HG03565 (cell line): Measurements from ENCODE around the gene SEZ6.

Experiments used
- ATAC-seq: cut with Tn5 transposase; IDR thresholded peaks from one replicate; pipeline ENCODE4 v1.9.1; 2021; ENCODE audit warnings: mild to moderate bottlenecking, moderate library complexity; ENCODE audit not compliant: unreplicated experiment

The SEZ6 gene

DNA sequence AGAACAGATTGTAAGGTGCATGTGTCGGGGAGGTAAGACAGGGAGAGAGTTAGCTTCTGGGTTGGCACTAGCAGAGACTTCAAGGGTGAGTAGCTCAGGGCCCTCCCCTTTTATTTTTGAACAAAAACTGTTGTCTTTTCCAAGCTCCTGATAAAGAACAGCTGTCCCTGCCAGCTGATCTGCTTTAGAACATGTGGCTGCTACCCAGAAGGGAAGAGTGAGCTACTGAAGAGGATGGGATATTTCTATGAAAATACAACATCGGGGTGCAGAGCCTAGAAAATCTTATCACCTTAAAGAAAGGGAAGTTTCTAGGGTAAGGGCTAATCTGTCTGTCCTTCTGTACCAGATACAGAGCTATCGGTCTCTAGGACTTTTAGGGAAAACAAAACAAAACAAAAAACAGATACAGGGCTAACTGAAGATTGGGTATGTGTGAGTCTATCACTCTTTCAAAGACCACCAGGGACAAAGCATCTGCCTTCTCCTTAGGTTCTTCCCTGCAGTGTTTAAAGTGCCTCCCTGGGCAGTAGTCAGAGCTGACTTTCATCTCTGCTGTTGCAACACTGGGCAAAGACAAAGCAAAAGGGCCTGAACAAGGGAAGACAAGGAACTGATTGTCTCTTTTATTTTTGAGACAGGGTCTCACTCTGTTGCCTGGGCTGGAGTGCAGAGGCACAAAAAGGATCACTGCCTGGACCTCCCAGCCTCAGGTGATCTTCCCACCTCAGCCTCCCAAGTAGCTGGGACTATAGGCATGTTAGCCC is 97.9 kb downstream of the SEZ6 start:
- ATAC-seq, result no peak

DNA sequence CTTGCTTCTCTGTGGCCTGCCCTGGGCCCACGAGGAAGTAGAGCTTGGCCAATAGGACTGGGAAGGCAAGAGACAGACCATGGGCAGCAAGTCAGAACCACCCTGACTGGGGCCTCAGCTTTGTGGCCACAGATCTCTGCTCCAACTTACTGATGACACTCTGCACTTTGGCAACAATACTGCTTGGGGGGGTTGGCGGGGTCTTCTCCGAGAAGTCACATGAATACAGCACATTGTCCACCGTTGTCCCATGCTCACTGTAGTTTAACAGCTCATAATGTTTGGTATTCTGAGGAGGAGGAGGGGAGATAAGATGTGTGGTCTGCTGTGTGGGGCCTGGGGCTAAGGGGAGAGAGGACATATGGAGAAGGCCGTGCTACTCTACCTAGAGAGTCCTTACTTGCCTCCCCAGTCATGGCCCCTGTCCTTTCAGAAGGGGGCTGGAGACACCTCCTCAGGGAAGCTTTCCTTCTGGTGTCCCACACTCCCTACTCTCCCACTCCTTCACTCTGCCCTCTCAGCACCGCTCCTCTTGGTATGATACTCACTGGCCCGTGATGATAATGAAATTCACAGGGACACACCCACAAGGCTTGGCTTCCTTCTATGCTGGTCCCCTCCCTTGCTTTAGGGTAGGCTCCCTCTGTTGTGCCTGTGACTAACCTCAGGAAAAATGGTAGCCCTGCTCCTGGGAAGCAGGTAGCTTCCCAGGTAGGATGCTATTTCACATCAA is 99.0 kb downstream of the SEZ6 start:
- no peak for ATAC-seq

GRCh38 chr17:28906276-28906675 is 99.6 kb downstream of the SEZ6 start:
- no peak for ATAC-seq
